Spleen (tissue), 11 donors: ENCODE data around the gene GPR15LG. TPM values are rescaled to one million over a fixed set of nuclear protein-coding genes. Genes with fewer than 3 reads are reported as not detected.
"Not testable (repeated sequence)": the region's sequence is repeated elsewhere in the genome, so short reads cannot be mapped to it uniquely, and the experiment has no call there.

Source experiments
- DNase-seq: peaks from one replicate; pipeline ENCODE4 v3.0.0-alpha.2; 2020
- H3K27ac ChIP-seq, 8 donors: fragments of 200-600 bp; sonication (generic) in 7 of 8; 1 replicate in 4 of 8; 2 replicates in 4 of 8; pipeline versions ENCODE4 v1.5.0 to v1.8.0; 2016 to 2021; ENCODE audit warnings: inconsistent platforms in 4 of 8, mild to moderate bottlenecking in 4 of 8, moderate library complexity in 1 of 8
- H3K27me3 ChIP-seq, 7 donors: fragments of 200-600 bp; sonication (generic) in 6 of 7; replicated peaks in 1 of 7; 1 replicate in 4 of 7; 2 replicates in 3 of 7; pipeline versions ENCODE4 v1.5.0 to v1.8.0; 2016 to 2021; ENCODE audit warnings: inconsistent platforms in 3 of 7, mild to moderate bottlenecking in 1 of 7
- H3K36me3 ChIP-seq, 6 donors: fragments of 200-600 bp; sonication (generic) in 5 of 6; 1 replicate in 4 of 6; 2 replicates in 2 of 6; pipeline versions ENCODE4 v1.5.0 to v1.8.0; 2016 to 2021; ENCODE audit warnings: inconsistent platforms in 2 of 6
- H3K4me1 ChIP-seq, 6 donors: fragments of 200-600 bp; sonication (generic) in 5 of 6; 1 replicate in 3 of 6; 2 replicates in 3 of 6; pipeline versions ENCODE4 v1.5.0 to v1.8.0; 2016 to 2021; ENCODE audit warnings: inconsistent platforms in 3 of 6
- H3K4me3 ChIP-seq, 8 donors: fragments of 200-600 bp; sonication (generic) in 7 of 8; 1 replicate in 4 of 8; 2 replicates in 4 of 8; pipeline versions ENCODE4 v1.5.0 to v1.8.0; 2016 to 2021; ENCODE audit warnings: inconsistent platforms in 4 of 8, mild to moderate bottlenecking in 4 of 8, moderate library complexity in 2 of 8
- H3K9me3 ChIP-seq, 8 donors: fragments of 200-600 bp; sonication (generic) in 7 of 8; 1 replicate in 4 of 8; 2 replicates in 4 of 8; pipeline versions ENCODE4 v1.5.0 to v1.8.0; 2016 to 2021; ENCODE audit warnings: inconsistent platforms in 4 of 8
- POLR2A ChIP-seq, 3 donors: fragments of 450-650 bp; IDR thresholded peaks; one replicate each; pipeline ENCODE4 v1.5.1; 2017; ENCODE audit warnings: antibody characterized with exemption in 3 of 3, mild to moderate bottlenecking in 1 of 3
- POLR2AphosphoS5 ChIP-seq, 3 donors: sonication (generic); formaldehyde crosslinking; IDR thresholded peaks; one replicate each; pipeline ENCODE4 v1.5.1; 2017; ENCODE audit warnings: antibody characterized with exemption in 3 of 3
- WGBS, 5 donors: extraction: QIAGEN DNeasy Blood & Tissue Kit in 3 of 5; methylation state at CpG; one replicate each; pipeline versions ENCODE4 v1.1.5 to v1.1.7; 2013 to 2018; 5-methylcytosine and 5-hydroxymethylcytosine counted together
- intact Hi-C: fragments of 100-400 bp; cut with DNase I; formaldehyde crosslinking; loops from one replicate; pipeline ENCODE4 v1.15.0; 2023; ENCODE audit warnings: low total_unique reads
- polyA plus RNA-seq, 3 donors: library from polyadenylated mRNA; stranded (reverse); fragments of 200-250 nt; gene quantifications; one replicate each; pipeline ENCODE4 v1.2.1, GENCODE V29; 2013
- total RNA-seq, 7 donors: library from RNA; depleted of rRNA in 3 of 7; stranded (reverse); fragments of >200 nt in 3 of 7; fragmentation: NEBNext Ultra II Directional in 4 of 7; extraction: Animal tissue kit (Norgen Biotek cat#: 25700) in 4 of 7; gene quantifications; one replicate each; pipeline versions ENCODE4 v1.1.0 to v1.2.1, GENCODE V29; 2016 to 2021
- TF ChIP-seq, protein P1 (sequence below), 11 experiments: fragments of 200-600 bp in 7 of 11; fragments of 450-650 bp in 4 of 11; sonication (generic) in 4 of 11; IDR thresholded peaks in 8 of 11; conservative IDR thresholded peaks in 3 of 11; 1 replicate in 7 of 11; 2 replicates in 4 of 11; pipeline versions ENCODE4 v1.4.0 to v1.8.0; 2016 to 2021; ENCODE audit warnings: antibody characterized with exemption in 11 of 11, inconsistent platforms in 4 of 11, mild to moderate bottlenecking in 1 of 11
- donor health status: healthy with polysubstance abuse.
- donor health status: DM: no; HTN: no; CAD: no; lungs with moderate emphysema.
- donor health status: DM: no; HTN: no; CAD: no.
- donor health status: Bipolar disorder and iron deficiency.
- donor health status: healthy.
- donor health status: DM: no; HTN: no; CAD: no.
- donor health status: DM: yes; HTN: yes; CAD: no.

The GPR15LG gene
- total and polyA plus RNA-seq, 10 donors: 0.16 TPM; not detected in 9

DNA sequence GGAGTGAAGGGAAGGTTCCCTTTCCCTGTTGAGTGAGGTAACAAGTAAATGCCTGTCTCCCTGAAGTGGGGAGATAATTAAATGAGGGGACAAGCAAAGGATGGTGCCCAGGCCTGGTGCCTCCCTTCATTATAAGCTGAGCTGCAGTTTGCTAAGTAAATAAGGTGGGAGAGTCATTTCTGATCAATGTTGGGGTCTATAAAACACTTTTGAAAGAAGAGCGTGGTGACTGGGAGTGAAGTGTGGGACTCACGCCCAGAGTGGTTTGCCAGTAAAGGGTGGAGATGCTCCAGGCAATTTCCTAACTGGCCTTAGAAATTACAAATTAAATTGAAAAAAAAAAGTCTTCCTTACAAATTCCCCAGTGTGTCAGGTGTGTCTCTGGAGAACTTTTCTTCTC, 9.6 kb upstream of the GPR15LG start:
- TF ChIP-seq POLR2A (IDR thresholded peaks at IDR 0.05): no peak
- no peak for TF ChIP-seq POLR2AphosphoS5 (IDR thresholded peaks at IDR 0.05)
- TF ChIP-seq, protein P1, sequence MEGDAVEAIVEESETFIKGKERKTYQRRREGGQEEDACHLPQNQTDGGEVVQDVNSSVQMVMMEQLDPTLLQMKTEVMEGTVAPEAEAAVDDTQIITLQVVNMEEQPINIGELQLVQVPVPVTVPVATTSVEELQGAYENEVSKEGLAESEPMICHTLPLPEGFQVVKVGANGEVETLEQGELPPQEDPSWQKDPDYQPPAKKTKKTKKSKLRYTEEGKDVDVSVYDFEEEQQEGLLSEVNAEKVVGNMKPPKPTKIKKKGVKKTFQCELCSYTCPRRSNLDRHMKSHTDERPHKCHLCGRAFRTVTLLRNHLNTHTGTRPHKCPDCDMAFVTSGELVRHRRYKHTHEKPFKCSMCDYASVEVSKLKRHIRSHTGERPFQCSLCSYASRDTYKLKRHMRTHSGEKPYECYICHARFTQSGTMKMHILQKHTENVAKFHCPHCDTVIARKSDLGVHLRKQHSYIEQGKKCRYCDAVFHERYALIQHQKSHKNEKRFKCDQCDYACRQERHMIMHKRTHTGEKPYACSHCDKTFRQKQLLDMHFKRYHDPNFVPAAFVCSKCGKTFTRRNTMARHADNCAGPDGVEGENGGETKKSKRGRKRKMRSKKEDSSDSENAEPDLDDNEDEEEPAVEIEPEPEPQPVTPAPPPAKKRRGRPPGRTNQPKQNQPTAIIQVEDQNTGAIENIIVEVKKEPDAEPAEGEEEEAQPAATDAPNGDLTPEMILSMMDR (IDR thresholded peaks at IDR 0.05 in 8 of 11, conservative IDR thresholded peaks at IDR 0.05 in 3 of 11): no peak
- 64 to 79% (median 70%) methylated on average over 2 of the region's 2 CpGs for WGBS, 5 donors

DNA sequence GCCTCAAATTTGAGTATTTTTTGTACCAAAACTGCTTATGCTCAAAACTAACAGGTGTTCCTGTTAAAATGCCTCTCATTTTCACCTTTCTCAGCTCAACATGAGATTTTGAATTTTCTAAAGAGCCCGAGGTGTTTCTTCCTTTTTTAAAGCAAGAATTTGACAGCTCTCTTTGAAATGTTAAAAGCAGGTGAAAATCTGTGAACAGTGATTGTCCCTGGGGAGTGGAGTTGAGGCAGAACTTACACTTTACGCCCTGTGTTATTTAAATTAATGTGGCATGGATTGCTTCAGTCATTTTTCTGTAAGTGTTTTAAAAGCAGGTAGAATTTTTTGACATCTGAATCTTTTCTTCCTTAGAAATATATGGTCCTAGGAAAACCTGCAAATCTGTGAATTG, 9.2 kb upstream of the GPR15LG start:
- WGBS, 5 donors: 25 to 39% (median 38%) methylated on average over 2 of the region's 2 CpGs
- Histone ChIP-seq H3K27me3 (peaks cover 0 to 30% (median 0%) of the 10 kb centered on the region in 7 donors), H3K9me3 (peaks cover 0 to 18% (median 4%) of the 10 kb centered on the region in 8 donors), H3K4me3 (no peak overlapping the region), H3K27ac (no peak overlapping the region), H3K4me1 (no peaks in the 10 kb centered on the region), H3K36me3 (no peaks in the 10 kb centered on the region)
- DNase-seq: no peak
- intact Hi-C loops: no loop called here
- TF ChIP-seq POLR2AphosphoS5 (IDR thresholded peaks at IDR 0.05): no peak
- TF ChIP-seq POLR2A (IDR thresholded peaks at IDR 0.05): no peak
- TF ChIP-seq, protein P1 (IDR thresholded peaks at IDR 0.05 in 8 of 11, conservative IDR thresholded peaks at IDR 0.05 in 3 of 11): no peak

More for the DNA sequence above, 9.6 kb upstream of the GPR15LG start:
- Histone ChIP-seq H3K4me1 (no peaks in the 10 kb centered on the region), H3K4me3 (no peak overlapping the region), H3K36me3 (no peaks in the 10 kb centered on the region), H3K27ac (no peak overlapping the region), H3K27me3 (peaks cover 0 to 30% (median 0%) of the 10 kb centered on the region in 7 donors), H3K9me3 (peaks cover 0 to 18% (median 4%) of the 10 kb centered on the region in 8 donors)
- no peak for DNase-seq
- intact Hi-C loops: no loop called here

DNA sequence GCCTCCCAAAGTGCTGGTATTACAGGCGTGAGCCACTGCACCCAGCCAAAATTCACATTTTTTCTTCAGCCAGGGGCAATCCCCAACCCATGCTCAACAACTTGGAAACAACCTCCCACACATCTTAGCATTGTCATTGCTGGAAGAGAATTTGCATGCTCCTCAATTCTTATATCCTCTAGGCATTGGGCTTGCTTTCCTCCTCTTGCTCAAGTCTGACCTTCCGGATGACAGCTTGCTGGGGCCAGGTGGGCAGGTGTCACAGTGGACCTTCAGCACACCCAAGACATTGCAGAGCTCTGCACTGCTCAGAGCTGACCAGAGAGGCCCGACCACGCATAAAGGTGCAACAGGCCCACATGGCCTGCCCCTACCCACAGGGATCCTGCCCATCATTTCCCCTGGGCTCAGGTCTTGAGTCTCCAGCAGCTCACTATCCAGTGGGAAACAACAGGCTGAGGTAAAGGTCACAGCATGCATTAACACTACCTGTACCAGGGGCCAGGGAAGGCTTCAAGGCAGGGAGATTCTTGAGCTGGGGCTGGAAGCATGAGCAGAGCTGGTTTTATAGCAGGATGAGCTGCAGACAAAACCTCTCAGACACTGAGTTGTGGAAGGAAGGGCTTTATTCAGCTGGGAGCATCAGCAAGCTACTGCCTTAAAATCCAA, 6.8 kb upstream of the GPR15LG start:
- Histone ChIP-seq H3K9me3 (peaks cover 0 to 18% (median 4%) of the 10 kb centered on the region in 8 donors), H3K27ac (no peak overlapping the region), H3K4me3 (no peak overlapping the region), H3K27me3 (peaks cover 0 to 26% (median 0%) of the 10 kb centered on the region in 7 donors), H3K4me1 (no peaks in the 10 kb centered on the region), H3K36me3 (no peaks in the 10 kb centered on the region)
- no peak for TF ChIP-seq POLR2A (IDR thresholded peaks at IDR 0.05)
- no peak for TF ChIP-seq POLR2AphosphoS5 (IDR thresholded peaks at IDR 0.05)
- 82 to 89% (median 86%) methylated on average over 4 of the region's 4 CpGs for WGBS, 5 donors
- intact Hi-C loops: no loop called here
- no peak for DNase-seq

DNA sequence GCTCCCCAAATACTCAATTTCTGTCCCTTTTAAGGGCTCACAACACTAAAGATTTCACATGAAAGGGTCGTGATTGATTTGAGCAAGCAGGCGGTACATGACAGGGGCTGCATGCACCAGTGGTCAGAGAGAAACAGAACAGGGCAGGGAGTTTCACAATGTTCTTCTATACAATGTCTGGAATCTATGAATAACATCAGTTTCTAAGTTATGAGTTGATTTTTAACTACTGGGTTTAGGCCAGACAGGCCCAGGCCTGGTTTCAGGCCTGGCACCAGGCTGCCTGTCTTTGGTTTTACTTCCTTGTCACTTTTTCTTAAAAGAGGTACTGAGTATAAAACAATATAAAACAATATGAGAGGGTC, 6.3 kb upstream of the GPR15LG start:
- intact Hi-C loops, H3K27ac ChIP-seq, DNase-seq, H3K36me3 ChIP-seq, H3K4me1 ChIP-seq, H3K4me3 ChIP-seq: not testable (repeated sequence)
- Histone ChIP-seq H3K27me3 (peaks cover 0 to 21% (median 0%) of the 10 kb centered on the region in 7 donors), H3K9me3 (peaks cover 0 to 18% (median 4%) of the 10 kb centered on the region in 8 donors)
- 80 to 93% (median 84%) methylated on average over 2 of the region's 2 CpGs for WGBS, 5 donors

DNA sequence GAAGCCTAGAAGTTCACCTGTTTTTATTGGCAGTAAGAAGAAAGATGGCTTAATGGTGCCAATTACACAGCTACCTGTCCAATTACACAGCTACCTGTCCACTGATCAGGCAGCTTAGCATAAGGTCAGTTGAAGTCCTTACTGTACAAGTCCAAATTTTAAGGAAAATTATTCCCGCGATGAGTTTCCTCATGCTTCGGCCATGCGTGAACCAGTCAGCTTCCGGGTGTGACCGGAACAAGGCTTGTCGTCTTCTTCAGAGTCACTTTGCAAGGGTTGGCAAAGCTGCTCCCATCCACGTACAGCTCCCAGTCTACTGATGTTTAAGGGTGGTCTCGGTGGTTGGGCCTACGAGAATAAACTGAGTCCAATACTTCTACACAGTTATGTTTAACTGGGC, 5.2 kb upstream of the GPR15LG start:
- H3K4me3 ChIP-seq, H3K4me1 ChIP-seq, intact Hi-C loops, H3K27ac ChIP-seq, H3K36me3 ChIP-seq, DNase-seq: not testable (repeated sequence)
- H3K9me3 ChIP-seq: peaks cover 0 to 18% (median 4%) of the 10 kb centered on the region in 8 donors
- 84 to 97% (median 96%) methylated on average over 10 of the region's 10 CpGs for WGBS, 5 donors
- H3K27me3 ChIP-seq: peaks cover 0 to 16% (median 0%) of the 10 kb centered on the region in 7 donors

DNA sequence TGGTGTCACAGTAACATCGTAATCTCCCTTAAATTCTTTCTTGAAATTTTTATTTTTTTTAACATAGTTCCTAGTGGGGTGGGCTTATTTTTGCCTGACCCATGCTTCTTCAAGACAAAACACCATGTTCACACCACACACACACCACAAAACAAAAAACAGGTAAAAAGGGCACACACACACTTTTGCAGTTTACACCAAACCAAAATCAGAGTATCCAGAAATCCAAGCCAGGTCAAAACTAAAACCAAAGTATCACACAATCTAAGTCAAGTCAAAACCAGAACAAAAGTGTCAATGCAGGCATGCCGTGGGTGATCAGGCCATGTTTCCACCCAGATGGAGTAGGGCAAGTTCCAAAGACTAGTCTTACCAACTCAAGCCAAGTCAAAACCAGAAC, 2.4 kb upstream of the GPR15LG start:
- intact Hi-C loops, DNase-seq, H3K4me3 ChIP-seq, H3K4me1 ChIP-seq, H3K27me3 ChIP-seq, H3K36me3 ChIP-seq: not testable (repeated sequence)
- 75 to 92% (median 78%) methylated on average over 2 of the region's 2 CpGs for WGBS, 5 donors
- Histone ChIP-seq H3K9me3 (peaks cover 0 to 18% (median 4%) of the 10 kb centered on the region in 8 donors), H3K27ac (peak overlapping the region in 2 of 8 donors; percentile 34 to 65)

DNA sequence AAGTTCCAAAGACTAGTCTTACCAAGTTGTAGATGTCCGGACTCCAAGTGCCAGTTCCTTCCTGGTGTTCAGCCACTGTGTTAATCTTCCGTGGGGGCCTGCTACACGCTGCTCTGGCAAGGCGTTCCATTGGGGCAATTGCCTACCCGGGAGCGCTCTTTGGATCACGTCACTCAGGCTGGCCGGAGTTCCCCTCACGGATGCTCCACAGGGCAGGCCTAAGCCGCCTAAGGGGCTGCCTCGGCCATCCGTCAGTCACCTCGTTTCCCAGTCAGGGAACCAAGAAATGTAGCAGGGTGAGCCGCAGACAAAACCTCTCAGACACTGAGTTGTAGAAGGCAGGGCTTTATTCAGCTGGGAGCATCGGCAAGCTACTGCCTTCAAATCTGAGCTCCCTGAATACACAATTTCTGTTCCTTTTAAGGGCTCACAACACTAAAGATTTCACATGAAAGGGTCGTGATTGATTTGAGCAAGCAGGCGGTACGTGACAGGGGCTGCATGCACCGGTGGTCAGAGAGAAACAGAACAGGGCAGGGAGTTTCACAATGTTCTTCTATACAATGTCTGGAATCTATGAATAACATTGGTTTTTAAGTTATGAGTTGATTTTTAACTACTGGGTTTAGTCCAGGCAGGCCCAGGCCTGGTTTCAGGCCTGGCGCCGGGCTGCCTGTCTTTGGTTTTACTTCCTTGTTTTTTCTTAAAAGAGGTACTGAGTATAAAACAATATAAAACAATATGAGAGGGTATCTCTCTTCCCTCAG, 1.7 kb upstream of the GPR15LG start:
- peaks cover 0 to 12% (median 1%) of the 10 kb centered on the region in 6 donors for H3K4me1 ChIP-seq
- DNase-seq: not testable (repeated sequence)
- 69 to 79% (median 76%) methylated on average over 12 to 20 of the region's 21 CpGs for WGBS, 5 donors

More for the DNA sequence above, 1.7 kb upstream of the GPR15LG start:
- intact Hi-C loops, H3K4me3 ChIP-seq, H3K36me3 ChIP-seq, H3K27me3 ChIP-seq: not testable (repeated sequence)
- H3K27ac ChIP-seq: peak overlapping the region in 4 of 8 donors; percentile 26 to 65 (median 34)
- H3K9me3 ChIP-seq: peaks cover 0 to 16% (median 4%) of the 10 kb centered on the region in 8 donors
